ENCODE data around the gene C21orf91.

Gene C21orf91

GRCh38 chr21:17745086-17745485 is 74.1 kb downstream of the C21orf91 start:
- peaks cover 4% of the 10 kb centered on the region; the same call in 1 of the 2 replicates for H3K9me3 ChIP-seq (ENCODE audit: insufficient read depth, low read depth, low read length)
- H2AFZ ChIP-seq (ENCODE audit: low read length): no peak overlapping the region
- H3K36me3 ChIP-seq (ENCODE audit: insufficient read depth, low read length): no peaks in the 10 kb centered on the region
- no peaks in the 10 kb centered on the region for H3F3A ChIP-seq (ENCODE audit: low read depth)
- H3K4me3 ChIP-seq (ENCODE audit: low read length, poor library complexity, severe bottlenecking): no peak overlapping the region
- H3K9me2 ChIP-seq (replicated peaks; ENCODE audit: low read depth, low read length): no peaks in the 10 kb centered on the region
- H3K4me1 ChIP-seq (ENCODE audit: insufficient read depth, low read length, poor library complexity, severe bottlenecking): peaks cover 5% of the 10 kb centered on the region
- no peak overlapping the region for H3K4me2 ChIP-seq (ENCODE audit: low read depth, low read length, poor library complexity, severe bottlenecking)
- H3K27me3 ChIP-seq (ENCODE audit: insufficient read depth, low read length, poor library complexity, severe bottlenecking): no peaks in the 10 kb centered on the region
- H3K79me2 ChIP-seq (ENCODE audit: insufficient read depth, low read length): no peaks in the 10 kb centered on the region
- H3K9ac ChIP-seq (ENCODE audit: low read depth, low read length, poor library complexity, severe bottlenecking): no peak overlapping the region
- no peaks in the 10 kb centered on the region for H4K20me1 ChIP-seq (ENCODE audit: insufficient read depth, low read length, poor library complexity, severe bottlenecking)
- no peak for TF ChIP-seq CTCF (conservative IDR thresholded peaks at IDR 0.05; ENCODE audit: low read length)
- TF ChIP-seq EZH2phosphoT487 (IDR thresholded peaks at IDR 0.05; ENCODE audit: borderline replicate concordance): no peak

- Histone ChIP-seq H3K4me2 (ENCODE audit: low read depth, low read length, poor library complexity, severe bottlenecking) (no peak overlapping the region), H3K27me3 (ENCODE audit: insufficient read depth, low read length, poor library complexity, severe bottlenecking) (no peaks in the 10 kb centered on the region), H2AFZ (ENCODE audit: low read length) (no peak overlapping the region), H3K9ac (ENCODE audit: low read depth, low read length, poor library complexity, severe bottlenecking) (no peak overlapping the region), H4K20me1 (ENCODE audit: insufficient read depth, low read length, poor library complexity, severe bottlenecking) (no peaks in the 10 kb centered on the region), H3F3A (ENCODE audit: low read depth) (no peaks in the 10 kb centered on the region), H3K4me1 (ENCODE audit: insufficient read depth, low read length, poor library complexity, severe bottlenecking) (peaks cover 5% of the 10 kb centered on the region), H3K4me3 (ENCODE audit: low read length, poor library complexity, severe bottlenecking) (no peak overlapping the region), H3K9me3 (ENCODE audit: insufficient read depth, low read depth, low read length) (peaks cover 4% of the 10 kb centered on the region; the same call in 1 of the 2 replicates), H3K36me3 (ENCODE audit: insufficient read depth, low read length) (no peaks in the 10 kb centered on the region), H3K79me2 (ENCODE audit: insufficient read depth, low read length) (no peaks in the 10 kb centered on the region), H3K9me2 (replicated peaks; ENCODE audit: low read depth, low read length) (no peaks in the 10 kb centered on the region)
- TF ChIP-seq CTCF (conservative IDR thresholded peaks at IDR 0.05; ENCODE audit: low read length) (no peak), EZH2phosphoT487 (IDR thresholded peaks at IDR 0.05; ENCODE audit: borderline replicate concordance) (no peak)
These were observed 76.1 kb downstream of the C21orf91 start for GRCh38 chr21:17742940-17743592.

- H2AFZ ChIP-seq (ENCODE audit: low read length): no peak overlapping the region
- no peaks in the 10 kb centered on the region for H3K9me2 ChIP-seq (replicated peaks; ENCODE audit: low read depth, low read length)
- no peaks in the 10 kb centered on the region for H3K79me2 ChIP-seq (ENCODE audit: insufficient read depth, low read length)
- H3K36me3 ChIP-seq (ENCODE audit: insufficient read depth, low read length): no peaks in the 10 kb centered on the region
- H3F3A ChIP-seq (ENCODE audit: low read depth): no peaks in the 10 kb centered on the region
- TF ChIP-seq EZH2phosphoT487 (IDR thresholded peaks at IDR 0.05; ENCODE audit: borderline replicate concordance) (no peak), CTCF (conservative IDR thresholded peaks at IDR 0.05; ENCODE audit: low read length) (no peak)
- no peak overlapping the region for H3K4me3 ChIP-seq (ENCODE audit: low read length, poor library complexity, severe bottlenecking)
- no peak overlapping the region for H3K4me2 ChIP-seq (ENCODE audit: low read depth, low read length, poor library complexity, severe bottlenecking)
- peaks cover 4% of the 10 kb centered on the region; the same call in 1 of the 2 replicates for H3K9me3 ChIP-seq (ENCODE audit: insufficient read depth, low read depth, low read length)
- no peak overlapping the region for H3K9ac ChIP-seq (ENCODE audit: low read depth, low read length, poor library complexity, severe bottlenecking)
- no peaks in the 10 kb centered on the region for H3K27me3 ChIP-seq (ENCODE audit: insufficient read depth, low read length, poor library complexity, severe bottlenecking)
- no peaks in the 10 kb centered on the region for H4K20me1 ChIP-seq (ENCODE audit: insufficient read depth, low read length, poor library complexity, severe bottlenecking)
- H3K4me1 ChIP-seq (ENCODE audit: insufficient read depth, low read length, poor library complexity, severe bottlenecking): peaks cover 5% of the 10 kb centered on the region
These were observed 77.0 kb downstream of the C21orf91 start for GRCh38 chr21:17742181-17742580.

Measured in Loucy (cell line).